Activated CD4-positive, CD25-positive, alpha-beta regulatory T cell (primary cell): ENCODE data around the gene MLEC.

Experiments
- DNase-seq, 4 experiments: peaks; one replicate each; lab custom pipeline; 2025; lab: John Stamatoyannopoulos, UW

MLEC gene

DNA sequence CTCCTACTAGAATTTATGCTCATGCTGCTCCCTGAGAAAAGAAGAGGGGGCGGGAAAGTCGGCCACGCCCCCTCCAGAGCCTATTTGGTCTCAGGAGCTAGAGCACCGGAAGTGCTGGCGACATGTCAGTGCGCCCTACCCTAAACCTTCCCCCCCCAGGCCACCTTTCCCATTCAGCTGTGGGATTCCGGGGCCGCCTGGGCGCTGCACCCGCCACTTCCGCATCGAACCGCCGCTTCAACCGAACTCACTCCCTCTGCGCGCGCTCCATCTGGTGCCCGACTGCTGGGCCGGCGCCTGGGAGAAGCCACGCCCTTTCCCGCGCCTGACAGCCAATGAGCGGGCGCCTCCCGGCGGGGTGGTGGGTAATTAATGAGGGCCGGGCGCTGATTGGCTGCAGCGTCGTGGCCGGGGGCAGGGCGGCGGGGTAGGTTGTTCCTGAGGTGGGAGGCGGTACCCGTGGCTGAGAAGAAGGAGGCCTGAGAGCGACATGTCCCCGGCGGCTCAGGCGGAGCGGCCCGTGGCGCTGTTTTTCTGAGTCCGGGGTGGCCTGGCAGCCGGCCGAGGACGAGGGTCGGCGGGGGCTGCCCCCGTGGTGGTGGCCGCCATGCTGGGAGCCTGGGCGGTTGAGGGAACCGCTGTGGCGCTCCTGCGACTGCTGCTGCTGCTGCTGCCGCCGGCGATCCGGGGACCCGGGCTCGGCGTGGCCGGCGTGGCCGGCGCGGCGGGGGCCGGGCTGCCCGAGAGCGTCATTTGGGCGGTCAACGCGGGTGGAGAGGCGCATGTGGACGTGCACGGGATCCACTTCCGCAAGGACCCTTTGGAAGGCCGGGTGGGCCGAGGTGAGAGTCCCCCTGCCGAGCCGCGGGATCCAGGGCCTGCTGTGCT, at the start of gene MLEC:
MLEC (plus strand) TSS at position 460 of the 888 bp plus-strand sequence; CDS start at position 608, 148 bp downstream.
- peak; percentile 97 to 99 (median 98) for DNase-seq

DNA sequence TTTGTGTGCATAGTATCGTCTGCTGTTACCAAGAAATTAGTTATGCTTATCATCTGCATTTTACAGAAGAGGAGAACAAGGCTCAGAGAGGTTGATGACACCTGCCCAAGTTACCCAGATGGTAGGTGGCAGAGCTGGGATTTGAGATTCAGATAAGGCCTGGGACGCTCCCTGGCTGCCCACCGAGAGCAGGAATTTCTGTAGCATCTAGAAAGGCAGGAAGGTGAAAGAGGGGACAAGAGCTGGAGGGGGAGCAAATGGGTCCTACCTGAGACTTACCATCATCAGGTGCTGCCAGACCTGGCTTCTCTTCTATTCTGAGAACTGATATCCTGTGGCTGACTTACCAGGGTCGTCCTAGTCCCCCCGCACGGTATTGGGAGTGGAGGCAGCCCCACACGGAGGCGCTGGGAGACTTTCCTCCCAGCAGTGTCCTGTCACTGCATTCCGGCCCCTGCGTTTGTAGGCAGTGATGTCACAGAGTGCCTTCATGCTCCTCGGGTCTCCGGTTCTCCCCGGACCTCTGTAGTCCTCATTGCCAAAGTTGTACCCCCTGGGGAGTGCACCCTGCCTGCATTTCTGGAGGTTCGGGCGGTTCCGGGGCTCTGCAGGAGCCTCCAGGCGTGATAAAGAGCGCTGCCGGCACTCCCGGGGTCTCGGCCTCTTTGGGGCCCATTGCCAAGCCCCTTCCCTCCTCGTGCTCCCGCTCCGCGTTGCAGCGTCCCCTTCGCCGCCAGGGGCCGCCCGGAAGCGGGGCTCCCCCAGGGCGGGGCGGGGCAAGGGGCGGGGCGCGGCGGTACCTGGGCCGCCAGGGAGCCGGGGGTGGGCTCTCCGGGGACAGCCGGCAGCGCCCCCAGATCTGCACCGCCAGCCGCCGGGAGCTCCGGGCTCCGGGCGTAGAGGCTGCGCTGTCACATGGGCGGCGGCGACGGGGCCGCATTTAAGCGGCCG, 46.9 kb upstream of the MLEC start, which contains the start of gene CABP1:
CABP1 (plus strand) TSS at position 856 of the 951 bp plus-strand sequence; CDS start at position 916, 60 bp downstream.
- peak; percentile 53 to 61 (median 55) for DNase-seq

DNA sequence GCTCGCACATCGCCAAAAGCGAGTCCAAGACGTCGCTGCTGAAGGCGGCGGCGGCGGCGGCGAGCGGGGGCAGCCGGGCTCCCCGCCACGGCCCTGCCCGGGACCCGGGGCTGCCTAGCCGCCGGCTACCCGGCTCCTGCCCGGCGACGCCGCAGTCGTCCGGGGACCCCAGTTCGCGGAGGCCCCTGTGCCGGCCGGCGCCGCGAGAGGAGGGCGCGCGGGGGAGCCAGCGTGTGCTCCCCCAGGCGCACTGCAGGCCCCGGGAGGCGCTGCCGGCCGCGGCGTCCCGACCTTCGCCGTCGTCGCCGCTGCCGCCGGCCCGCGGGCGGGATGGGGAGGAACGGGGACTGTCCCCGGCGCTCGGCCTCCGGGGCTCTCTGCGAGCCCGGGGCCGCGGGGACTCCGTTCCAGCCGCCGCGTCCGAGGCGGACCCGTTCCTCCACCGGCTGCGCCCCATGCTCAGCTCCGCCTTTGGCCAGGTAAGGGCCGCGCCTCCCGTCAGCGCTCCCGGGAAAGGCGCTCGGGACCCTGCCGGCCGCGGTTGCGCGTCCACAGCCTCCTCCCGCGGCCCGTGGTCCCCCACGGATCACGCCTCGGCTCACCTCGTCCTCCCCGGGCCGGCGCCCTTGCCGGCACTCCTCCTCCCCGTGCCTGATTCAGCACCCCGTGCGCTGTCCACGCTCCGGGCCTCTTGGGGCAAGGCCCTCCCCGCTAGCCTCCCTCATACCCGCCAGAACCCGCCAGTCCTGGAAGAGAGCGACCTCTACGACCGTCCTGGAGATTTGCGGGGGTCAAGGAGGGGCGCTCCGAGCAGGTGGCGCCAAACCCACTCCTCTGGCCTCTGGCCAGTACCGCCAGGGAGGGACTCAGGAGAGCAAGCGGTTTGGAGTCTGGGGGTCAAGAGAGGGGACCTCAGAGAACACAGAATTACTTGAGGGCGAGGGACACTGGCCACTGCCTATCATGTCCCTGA, 45.8 kb upstream of the MLEC start:
- DNase-seq: peak in 3 of 4 experiments; percentile 8 to 33 (median 24)

- DNase-seq: no peak
Measured at GRCh38 chr12:120642121-120642520, 44.8 kb upstream of the MLEC start.

DNA sequence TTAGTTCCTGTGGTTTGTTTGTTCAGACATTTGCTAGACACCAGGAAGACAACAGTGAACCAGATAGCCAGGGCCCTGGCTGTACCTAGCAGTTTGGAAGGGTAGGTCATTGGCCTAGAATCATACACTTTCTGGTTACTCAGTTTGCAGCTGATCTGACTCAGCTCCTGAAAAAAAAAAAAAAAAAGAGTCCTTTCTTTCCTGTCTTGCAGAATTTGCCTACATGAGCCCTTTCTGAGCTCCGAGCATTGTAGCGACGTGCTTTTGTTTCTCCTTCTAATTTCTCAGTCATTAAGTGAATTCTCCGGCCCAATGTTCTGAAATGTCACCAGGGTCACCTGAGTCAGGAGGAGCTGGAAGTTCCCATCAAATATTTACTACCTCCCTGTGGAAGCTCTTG, 44.1 kb upstream of the MLEC start:
- DNase-seq: no peak

DNA sequence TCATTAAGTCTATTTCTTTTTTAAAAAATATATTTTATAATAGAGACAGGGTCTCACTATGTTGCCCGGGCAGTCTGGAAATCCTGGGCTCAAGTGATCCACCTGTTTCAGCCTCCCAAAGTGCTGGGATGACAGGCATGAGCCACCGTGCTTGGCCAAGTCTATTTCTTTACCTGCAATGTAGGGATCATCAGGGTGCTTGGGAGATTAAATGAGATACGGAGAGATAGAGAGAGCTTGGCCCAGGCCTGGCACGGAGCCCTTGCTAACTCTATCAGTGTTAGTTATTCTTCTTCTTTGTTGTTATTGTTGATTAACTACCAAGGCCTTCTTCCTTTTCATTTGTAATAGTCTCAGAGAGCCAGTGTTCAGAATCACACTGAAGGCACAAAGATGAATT, 43.4 kb upstream of the MLEC start:
- no peak for DNase-seq

DNA sequence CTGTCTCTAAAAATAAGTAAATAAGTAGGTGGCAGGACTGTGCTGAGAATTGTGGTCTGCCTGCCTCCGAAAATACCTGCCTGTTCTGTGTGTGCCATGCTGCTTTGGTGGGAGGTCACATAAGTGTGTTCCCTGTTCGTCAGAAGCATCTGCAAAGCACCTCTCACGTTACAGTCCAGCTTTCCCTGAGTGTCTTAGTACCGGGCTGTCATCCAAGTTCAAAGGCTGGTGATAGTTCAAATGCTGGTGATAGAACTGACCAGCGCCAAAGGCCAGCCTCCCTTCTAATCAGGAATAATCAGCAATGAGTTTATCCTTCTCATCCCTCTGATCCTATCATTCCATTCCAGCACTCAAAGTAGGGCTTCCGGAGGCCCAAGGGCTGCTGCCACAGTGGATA, 40.9 kb upstream of the MLEC start:
- DNase-seq: no peak

DNA sequence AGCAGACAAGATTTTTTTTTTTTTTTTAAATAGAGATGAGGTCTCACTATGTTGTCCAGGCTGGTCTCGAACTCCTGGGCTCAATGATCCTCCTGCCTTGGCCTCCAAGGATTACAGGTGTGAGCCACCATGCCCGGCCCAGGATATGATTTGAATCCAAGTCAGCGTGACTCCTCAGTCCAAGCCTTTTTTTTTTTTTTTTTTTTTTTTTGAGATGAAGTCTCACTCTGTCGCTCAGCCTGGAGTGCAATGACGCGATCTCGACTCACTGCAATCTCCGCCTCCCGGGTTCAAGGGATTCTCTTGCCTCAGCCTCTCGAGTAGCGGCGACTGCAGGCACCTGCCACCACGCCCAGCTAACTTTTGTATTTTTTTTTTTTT, 39.6 kb upstream of the MLEC start:
- no peak for DNase-seq

DNA sequence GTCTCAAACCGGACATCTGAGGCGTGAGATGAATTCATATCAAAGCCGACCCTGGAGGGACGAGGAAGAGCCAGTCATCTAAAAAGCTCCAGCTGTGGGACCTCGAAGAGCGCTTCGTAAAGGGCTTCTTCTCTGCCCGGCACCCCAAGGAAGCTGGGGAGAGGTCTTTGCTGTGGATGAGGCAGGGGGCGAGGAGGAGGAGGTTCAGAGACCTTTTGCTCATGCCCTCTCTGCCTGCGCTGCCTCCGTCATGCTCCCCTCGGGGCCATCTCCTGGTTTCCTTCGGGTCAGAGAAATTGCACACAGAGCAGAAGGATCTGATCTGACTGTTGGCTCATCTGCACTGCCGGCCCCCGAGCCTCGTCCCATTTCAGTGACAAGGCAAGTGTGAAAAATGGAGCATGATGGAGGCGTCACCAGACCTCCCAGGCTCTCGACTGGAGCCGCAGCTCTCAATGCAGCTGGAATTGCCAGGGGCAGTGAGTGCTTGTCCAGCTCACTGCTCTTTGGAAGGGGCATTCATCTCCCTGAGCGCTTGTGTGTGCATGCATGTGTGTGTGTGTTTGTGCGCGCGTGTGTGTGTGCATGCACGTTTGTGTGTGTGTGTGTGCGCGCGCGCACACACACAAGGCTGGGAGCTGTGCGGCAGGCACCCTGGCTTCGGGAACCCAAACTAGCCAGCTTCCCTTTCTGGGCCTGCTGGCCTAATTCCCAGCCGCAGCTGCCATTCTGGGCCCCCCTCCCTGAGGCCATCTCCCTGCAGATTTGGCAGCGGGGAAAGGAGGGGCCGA, 37.3 kb upstream of the MLEC start:
- no peak for DNase-seq

GRCh38 chr12:120650233-120650690, 36.7 kb upstream of the MLEC start:
- DNase-seq: no peak

GRCh38 chr12:120651821-120652220, 35.1 kb upstream of the MLEC start:
- DNase-seq: no peak

GRCh38 chr12:120652656-120653435, 34.1 kb upstream of the MLEC start:
- no peak for DNase-seq

DNA sequence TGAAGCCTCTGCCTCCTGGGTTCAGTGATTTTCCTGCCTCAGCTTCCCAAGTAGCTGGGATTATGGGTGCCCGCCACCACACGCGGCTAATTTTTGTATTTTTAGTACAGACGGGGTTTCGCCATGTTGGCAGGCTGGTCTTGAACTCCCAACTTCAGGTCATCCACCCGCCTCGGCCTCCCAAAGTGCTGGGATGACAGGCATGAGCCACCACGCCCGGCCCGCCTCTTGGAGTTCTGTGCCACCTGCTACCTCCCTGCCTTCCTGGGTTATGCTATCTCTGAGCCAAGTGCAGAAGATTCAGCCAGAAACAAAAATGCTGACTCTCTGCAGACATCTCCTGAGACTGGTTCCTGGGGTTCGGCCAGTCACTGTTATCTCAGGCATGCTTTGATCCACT, 33.3 kb upstream of the MLEC start:
- DNase-seq: no peak

- DNase-seq: no peak
Measured at GRCh38 chr12:120654656-120655055, 32.3 kb upstream of the MLEC start.

DNA sequence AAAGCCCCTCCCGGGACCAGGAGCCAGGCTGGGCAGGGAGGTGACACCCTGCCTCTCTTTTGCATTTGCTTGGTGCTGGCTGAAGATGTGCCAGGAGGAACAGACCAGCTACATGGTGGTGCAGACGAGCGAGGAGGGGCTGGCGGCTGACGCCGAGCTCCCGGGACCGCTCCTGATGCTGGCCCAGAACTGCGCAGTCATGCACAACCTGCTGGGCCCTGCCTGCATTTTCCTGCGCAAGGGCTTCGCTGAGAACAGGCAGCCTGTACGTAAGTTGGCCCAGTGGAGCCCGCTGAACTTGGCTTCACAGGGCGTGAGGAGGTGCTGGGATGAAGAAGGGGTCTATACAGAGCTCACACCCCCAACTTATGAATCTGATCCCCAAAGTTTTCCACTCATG, 30.9 kb upstream of the MLEC start:
- DNase-seq: no peak

GRCh38 chr12:120658286-120659150, 28.4 kb upstream of the MLEC start:
- no peak for DNase-seq

DNA sequence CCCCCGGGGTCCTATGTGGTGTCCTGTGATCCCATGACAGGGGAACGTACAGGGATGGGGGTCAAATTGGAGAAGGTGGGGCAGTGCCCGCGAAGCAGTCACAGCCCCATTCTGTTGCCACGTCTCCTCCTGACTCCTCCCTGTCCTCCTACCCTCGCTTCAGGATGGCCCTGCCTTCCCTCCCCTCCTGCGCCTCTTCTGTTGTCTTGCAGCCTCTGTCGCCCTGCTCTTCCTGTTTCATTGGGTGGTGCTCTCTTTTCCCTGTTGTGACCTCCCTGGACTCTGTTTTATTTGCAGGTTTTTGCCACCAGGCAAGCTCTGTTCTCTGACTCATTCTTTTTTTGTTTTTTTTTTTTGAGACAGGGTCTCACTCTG, 27.8 kb upstream of the MLEC start:
- no peak for DNase-seq

GRCh38 chr12:120661432-120661831, 25.5 kb upstream of the MLEC start:
- no peak for DNase-seq

DNA sequence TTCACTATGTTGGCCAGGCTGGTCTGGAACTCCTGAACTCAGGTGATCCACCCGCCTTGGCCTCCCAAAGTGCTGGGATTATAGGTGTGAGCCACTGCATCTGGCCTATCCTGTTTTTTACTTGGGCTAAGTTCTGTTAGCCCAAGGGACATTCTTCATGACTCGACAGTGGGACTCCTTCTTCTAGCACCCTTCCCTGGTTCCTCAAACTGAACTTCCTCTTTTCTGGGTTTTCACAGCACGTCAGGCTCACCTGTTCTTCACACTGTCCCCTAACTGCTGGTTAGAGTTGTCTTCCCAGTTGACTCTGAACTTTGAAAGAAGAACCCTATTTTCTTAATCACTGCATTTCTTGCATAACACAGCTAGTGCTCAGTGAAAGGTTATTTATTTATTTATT, 24.1 kb upstream of the MLEC start:
- no peak for DNase-seq
